NCI-H2196 treated with DMSO at 0.1 percent for 48 hours (cell line): ENCODE measurements around the gene FARS2.
"Not testable (repeated sequence)": the region's sequence is repeated elsewhere in the genome, so short reads cannot be mapped to it uniquely, and the experiment has no call there.

ENCODE experiments used
- DNase-seq: peaks from one replicate; lab custom pipeline; 2025; ENCODE audit not compliant: unreplicated experiment; lab: John Stamatoyannopoulos, UW

FARS2 gene

GRCh38 chr6:5679270-5679669 lies 418.0 kb downstream of the FARS2 start:
- no peak for DNase-seq

DNA sequence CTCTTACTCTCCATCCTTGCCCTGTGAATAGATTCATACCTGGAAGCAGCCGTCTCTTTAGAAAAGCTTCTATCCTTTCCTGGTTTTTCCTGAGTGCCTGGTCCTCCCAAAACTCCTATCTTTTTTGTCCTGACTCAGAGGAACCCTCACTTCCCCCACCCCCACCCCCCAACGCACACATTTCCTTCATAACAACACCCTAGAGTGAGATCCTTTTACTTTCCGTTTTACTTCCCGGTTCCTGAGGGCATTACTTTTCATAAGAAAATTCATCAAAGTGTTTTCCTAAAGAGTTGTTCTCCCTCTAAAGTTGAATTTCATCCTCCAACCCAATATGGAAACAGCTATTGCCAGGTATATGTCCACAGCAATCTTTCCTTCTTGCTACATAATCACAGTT lies 418.4 kb downstream of the FARS2 start:
- DNase-seq = no peak

- DNase-seq = no peak
These were observed 418.8 kb downstream of the FARS2 start for GRCh38 chr6:5680095-5680494.

- DNase-seq = no peak
These were observed 420.2 kb downstream of the FARS2 start for GRCh38 chr6:5681480-5681879.

GRCh38 chr6:5682530-5682929 lies 421.2 kb downstream of the FARS2 start:
- DNase-seq = no peak

DNA sequence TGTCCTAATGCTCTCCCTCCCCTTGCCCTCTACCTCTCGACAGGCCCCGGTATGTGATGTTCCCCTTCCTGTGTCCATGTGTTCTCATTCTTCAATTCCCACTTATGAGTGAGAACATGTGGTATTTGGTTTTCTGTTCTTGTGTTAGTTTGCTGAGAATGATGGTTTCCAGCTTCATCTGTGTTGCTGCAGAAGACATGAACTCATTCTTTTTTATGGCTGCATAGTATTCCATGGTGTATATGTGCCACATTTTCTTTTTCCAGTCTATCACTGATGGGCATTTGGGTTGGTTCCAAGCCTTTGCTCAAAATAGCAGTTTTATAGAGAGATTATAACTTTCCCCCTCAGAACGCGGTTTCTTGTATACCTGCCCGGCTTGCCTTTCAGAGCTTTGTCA lies 422.4 kb downstream of the FARS2 start:
- DNase-seq = not testable (repeated sequence)

GRCh38 chr6:5684320-5685053 lies 423.2 kb downstream of the FARS2 start:
- DNase-seq = no peak

- DNase-seq = no peak
These were observed 432.2 kb downstream of the FARS2 start for GRCh38 chr6:5693225-5694145.

- no peak for DNase-seq
These were observed 434.2 kb downstream of the FARS2 start for GRCh38 chr6:5695260-5696245.

- no peak for DNase-seq
These were observed 436.2 kb downstream of the FARS2 start for GRCh38 chr6:5697508-5697907.

DNA sequence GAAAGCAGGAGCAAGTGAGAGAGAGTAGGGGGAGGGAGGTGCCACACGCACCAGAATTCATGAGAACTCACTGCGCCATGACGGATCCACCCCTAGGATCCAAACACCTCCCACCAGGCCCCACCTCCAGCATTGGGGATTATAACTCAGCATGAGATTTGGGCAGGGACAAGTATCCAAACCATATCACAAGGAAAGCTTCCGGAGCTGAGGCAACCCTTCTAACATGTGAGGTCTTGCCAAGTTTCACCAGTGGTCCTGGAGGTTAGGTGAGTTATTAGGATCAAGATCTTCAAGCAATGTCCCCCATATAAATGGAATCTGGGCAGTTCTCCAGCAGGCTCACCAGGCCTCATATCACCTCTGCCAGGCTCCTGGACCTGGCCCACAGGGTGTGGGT lies 437.0 kb downstream of the FARS2 start:
- DNase-seq = no peak

GRCh38 chr6:5699064-5699463 lies 437.8 kb downstream of the FARS2 start:
- DNase-seq = not testable (repeated sequence)

DNA sequence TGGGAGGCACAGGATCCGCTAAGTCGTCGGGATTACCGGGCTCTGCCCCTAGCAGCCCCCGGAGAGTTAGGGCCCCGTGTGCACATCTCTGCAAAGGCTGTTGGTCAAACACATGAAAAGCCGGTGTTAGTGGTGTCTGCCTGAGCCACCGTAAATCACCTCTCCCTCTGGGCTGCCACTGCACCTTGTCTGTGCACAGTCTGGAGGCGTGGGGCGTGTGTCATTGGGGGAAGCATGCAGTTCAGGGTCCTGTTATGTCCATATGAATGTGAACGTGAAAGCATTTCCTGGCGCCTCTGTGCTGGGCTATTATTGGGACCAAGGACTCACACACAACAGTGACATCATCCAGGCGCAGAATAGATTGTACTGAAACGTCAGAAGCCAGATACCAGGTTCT lies 439.9 kb downstream of the FARS2 start:
- DNase-seq = no peak

GRCh38 chr6:5704708-5705107 lies 443.4 kb downstream of the FARS2 start:
- no peak for DNase-seq

DNA sequence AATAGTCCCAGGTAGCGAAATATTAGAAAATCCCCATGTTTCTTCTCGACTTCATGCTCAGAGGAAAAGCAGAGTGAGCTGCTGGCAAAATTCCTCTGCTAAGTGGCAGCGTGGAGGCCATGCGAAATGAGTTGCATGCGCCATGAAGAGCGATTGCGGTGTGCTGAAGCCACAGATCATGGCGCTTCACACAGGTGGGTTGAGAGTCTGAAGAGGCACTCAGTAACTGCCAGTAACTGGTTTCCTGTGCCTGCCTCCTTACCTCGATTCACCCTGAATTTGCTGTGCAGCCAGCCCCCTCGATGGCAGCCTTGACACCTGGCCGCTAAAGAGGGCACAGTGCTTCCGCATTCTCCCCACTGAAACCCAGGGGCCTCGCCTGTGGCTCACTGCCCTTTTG lies 443.9 kb downstream of the FARS2 start:
- DNase-seq = no peak

- no peak for DNase-seq
These were observed 445.1 kb downstream of the FARS2 start for GRCh38 chr6:5706124-5707033.

- no peak for DNase-seq
These were observed 446.1 kb downstream of the FARS2 start for GRCh38 chr6:5707281-5708045.

DNA sequence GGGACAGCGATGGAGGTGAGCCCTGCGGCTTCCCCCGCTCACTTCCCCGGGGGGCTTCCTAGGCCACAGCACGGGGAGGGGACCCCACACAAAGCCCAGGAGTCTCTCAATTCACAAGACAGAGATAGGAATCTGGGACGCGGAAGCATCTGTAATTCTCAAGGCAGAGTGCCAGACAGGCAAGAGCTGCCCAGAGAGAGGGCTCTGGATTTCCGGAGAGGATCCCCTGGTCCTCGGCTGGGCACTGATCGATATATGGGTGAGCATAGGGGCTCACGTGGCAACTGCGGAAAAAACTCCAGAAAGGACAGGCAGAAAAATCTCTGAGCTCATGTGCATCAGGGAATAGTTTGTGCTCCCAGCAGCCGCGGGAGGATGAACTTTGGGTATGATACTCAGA lies 449.2 kb downstream of the FARS2 start:
- no peak for DNase-seq

GRCh38 chr6:5710936-5711335 lies 449.6 kb downstream of the FARS2 start:
- no peak for DNase-seq
